HL-60 (cell line): ENCODE measurements around the gene SOCS3.
"Not testable (repeated sequence)": the region's sequence is repeated elsewhere in the genome, so short reads cannot be mapped to it uniquely, and the experiment has no call there.

ENCODE experiments used
- GABPA ChIP-seq: IDR thresholded peaks from 2 replicates; pipeline ENCODE4 v1.6.1; 2012; ENCODE audit warnings: low read depth
- POLR2AphosphoS5 ChIP-seq: IDR thresholded peaks from 2 replicates; pipeline ENCODE4 v1.6.1; 2012; ENCODE audit warnings: low read depth
- SPI1 ChIP-seq: IDR thresholded peaks from 2 replicates; pipeline ENCODE4 v1.6.1; 2012; ENCODE audit warnings: low read depth, mild to moderate bottlenecking, borderline replicate concordance
- TF ChIP-seq, protein P1 (sequence below): IDR thresholded peaks from one replicate; pipeline ENCODE4 v1.5.1; 2011; ENCODE audit warnings: low read length, control low read depth, inconsistent platforms; ENCODE audit not compliant: insufficient read depth
- TF ChIP-seq, protein P2 (sequence below): IDR thresholded peaks from 2 replicates; pipeline ENCODE4 v1.6.1; 2012; ENCODE audit warnings: low read depth; ENCODE audit not compliant: insufficient replicate concordance

DNA sequence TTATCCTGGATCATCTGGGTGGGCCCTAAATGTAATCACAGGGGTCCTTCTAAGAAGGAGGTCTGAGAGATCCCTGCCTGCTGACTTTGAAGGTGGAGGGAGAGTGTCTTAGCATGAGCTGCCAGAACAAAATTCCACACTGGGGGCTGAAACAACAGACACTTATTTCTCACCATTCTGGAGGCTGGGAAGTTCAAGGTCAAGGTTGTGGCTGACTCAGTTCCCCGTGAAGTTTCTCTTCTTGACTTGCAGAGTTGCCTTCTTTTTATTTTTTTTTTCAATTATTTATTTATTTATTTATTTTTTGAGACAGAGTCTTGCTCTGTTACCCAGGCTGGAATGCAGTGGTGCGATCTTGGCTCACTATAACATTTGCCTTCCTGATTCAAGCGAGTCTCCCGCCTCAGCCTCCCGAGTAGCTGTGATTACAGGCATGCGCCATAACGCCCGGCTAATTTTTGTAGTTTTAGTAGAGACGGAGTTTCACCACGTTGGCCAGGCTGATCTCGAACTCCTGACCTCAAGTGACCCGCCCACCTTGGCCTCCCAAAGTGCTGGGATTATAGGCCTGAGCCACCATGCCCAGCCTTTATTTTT, 50.1 kb downstream of the SOCS3 start:
- TF ChIP-seq, protein P1, sequence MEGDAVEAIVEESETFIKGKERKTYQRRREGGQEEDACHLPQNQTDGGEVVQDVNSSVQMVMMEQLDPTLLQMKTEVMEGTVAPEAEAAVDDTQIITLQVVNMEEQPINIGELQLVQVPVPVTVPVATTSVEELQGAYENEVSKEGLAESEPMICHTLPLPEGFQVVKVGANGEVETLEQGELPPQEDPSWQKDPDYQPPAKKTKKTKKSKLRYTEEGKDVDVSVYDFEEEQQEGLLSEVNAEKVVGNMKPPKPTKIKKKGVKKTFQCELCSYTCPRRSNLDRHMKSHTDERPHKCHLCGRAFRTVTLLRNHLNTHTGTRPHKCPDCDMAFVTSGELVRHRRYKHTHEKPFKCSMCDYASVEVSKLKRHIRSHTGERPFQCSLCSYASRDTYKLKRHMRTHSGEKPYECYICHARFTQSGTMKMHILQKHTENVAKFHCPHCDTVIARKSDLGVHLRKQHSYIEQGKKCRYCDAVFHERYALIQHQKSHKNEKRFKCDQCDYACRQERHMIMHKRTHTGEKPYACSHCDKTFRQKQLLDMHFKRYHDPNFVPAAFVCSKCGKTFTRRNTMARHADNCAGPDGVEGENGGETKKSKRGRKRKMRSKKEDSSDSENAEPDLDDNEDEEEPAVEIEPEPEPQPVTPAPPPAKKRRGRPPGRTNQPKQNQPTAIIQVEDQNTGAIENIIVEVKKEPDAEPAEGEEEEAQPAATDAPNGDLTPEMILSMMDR = not testable (repeated sequence)
- not testable (repeated sequence) for TF ChIP-seq POLR2AphosphoS5, SPI1, GABPA
- TF ChIP-seq, protein P2, sequence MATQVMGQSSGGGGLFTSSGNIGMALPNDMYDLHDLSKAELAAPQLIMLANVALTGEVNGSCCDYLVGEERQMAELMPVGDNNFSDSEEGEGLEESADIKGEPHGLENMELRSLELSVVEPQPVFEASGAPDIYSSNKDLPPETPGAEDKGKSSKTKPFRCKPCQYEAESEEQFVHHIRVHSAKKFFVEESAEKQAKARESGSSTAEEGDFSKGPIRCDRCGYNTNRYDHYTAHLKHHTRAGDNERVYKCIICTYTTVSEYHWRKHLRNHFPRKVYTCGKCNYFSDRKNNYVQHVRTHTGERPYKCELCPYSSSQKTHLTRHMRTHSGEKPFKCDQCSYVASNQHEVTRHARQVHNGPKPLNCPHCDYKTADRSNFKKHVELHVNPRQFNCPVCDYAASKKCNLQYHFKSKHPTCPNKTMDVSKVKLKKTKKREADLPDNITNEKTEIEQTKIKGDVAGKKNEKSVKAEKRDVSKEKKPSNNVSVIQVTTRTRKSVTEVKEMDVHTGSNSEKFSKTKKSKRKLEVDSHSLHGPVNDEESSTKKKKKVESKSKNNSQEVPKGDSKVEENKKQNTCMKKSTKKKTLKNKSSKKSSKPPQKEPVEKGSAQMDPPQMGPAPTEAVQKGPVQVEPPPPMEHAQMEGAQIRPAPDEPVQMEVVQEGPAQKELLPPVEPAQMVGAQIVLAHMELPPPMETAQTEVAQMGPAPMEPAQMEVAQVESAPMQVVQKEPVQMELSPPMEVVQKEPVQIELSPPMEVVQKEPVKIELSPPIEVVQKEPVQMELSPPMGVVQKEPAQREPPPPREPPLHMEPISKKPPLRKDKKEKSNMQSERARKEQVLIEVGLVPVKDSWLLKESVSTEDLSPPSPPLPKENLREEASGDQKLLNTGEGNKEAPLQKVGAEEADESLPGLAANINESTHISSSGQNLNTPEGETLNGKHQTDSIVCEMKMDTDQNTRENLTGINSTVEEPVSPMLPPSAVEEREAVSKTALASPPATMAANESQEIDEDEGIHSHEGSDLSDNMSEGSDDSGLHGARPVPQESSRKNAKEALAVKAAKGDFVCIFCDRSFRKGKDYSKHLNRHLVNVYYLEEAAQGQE = not testable (repeated sequence)
